Thoracic aorta (tissue), 2 donors: Measurements from ENCODE around the gene UBXN11. TPM values are rescaled to one million over a fixed set of nuclear protein-coding genes. Genes with fewer than 3 reads are reported as not detected.

Source experiments
- ATAC-seq: fragments of 150-250 bp; one replicate; pipeline ENCODE4 v1.8.0; 2017; ENCODE audit warnings: low read depth; ENCODE audit not compliant: insufficient number of reproducible peaks, low FRiP score
- DNase-seq: peaks from one replicate; pipeline ENCODE4 v3.0.0-alpha.2; 2020; ENCODE audit warnings: low spot score
- H3K27ac ChIP-seq, 2 donors: fragments of 200-600 bp; sonication (generic); 1 replicate in 1 of 2; 2 replicates in 1 of 2; pipeline ENCODE4 v1.5.1; 2016; ENCODE audit warnings: mild to moderate bottlenecking in 2 of 2, moderate library complexity in 2 of 2
- H3K27me3 ChIP-seq: fragments of 200-600 bp; sonication (generic); replicated peaks from 2 replicates; pipeline ENCODE4 v1.6.0; 2016; ENCODE audit warnings: mild to moderate bottlenecking; ENCODE audit not compliant: insufficient read depth
- H3K36me3 ChIP-seq: fragments of 200-600 bp; sonication (generic); one replicate; pipeline ENCODE4 v1.5.1; 2016
- H3K4me1 ChIP-seq, 2 donors: fragments of 200-600 bp; sonication (generic); 1 replicate in 1 of 2; 2 replicates in 1 of 2; pipeline versions ENCODE4 v1.5.1 to v1.6.0; 2016; ENCODE audit warnings: low read depth in 2 of 2, mild to moderate bottlenecking in 1 of 2; ENCODE audit not compliant: control insufficient read depth in 1 of 2
- H3K4me3 ChIP-seq: fragments of 200-600 bp; sonication (generic); 2 replicates; pipeline ENCODE4 v1.5.1; 2016; ENCODE audit warnings: mild to moderate bottlenecking
- H3K9me3 ChIP-seq: fragments of 200-600 bp; sonication (generic); 2 replicates; pipeline ENCODE4 v1.5.1; 2016
- total RNA-seq, 2 donors: library from RNA; depleted of rRNA; stranded (reverse); fragments of >200 nt; gene quantifications; one replicate each; pipeline versions ENCODE4 v1.1.0 to v1.2.3, GENCODE V29; 2016
- TF ChIP-seq, protein P1 (sequence below): fragments of 200-600 bp; sonication (generic); IDR thresholded peaks from one replicate; pipeline ENCODE4 v1.5.1; 2019; ENCODE audit warnings: antibody characterized with exemption

Gene UBXN11, protein sequence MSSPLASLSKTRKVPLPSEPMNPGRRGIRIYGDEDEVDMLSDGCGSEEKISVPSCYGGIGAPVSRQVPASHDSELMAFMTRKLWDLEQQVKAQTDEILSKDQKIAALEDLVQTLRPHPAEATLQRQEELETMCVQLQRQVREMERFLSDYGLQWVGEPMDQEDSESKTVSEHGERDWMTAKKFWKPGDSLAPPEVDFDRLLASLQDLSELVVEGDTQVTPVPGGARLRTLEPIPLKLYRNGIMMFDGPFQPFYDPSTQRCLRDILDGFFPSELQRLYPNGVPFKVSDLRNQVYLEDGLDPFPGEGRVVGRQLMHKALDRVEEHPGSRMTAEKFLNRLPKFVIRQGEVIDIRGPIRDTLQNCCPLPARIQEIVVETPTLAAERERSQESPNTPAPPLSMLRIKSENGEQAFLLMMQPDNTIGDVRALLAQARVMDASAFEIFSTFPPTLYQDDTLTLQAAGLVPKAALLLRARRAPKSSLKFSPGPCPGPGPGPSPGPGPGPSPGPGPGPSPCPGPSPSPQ
- 10 to 100 TPM in 1 of 2 donors, 1 to 10 TPM in 1; 9.6 to 23.2 TPM for total RNA-seq

DNA sequence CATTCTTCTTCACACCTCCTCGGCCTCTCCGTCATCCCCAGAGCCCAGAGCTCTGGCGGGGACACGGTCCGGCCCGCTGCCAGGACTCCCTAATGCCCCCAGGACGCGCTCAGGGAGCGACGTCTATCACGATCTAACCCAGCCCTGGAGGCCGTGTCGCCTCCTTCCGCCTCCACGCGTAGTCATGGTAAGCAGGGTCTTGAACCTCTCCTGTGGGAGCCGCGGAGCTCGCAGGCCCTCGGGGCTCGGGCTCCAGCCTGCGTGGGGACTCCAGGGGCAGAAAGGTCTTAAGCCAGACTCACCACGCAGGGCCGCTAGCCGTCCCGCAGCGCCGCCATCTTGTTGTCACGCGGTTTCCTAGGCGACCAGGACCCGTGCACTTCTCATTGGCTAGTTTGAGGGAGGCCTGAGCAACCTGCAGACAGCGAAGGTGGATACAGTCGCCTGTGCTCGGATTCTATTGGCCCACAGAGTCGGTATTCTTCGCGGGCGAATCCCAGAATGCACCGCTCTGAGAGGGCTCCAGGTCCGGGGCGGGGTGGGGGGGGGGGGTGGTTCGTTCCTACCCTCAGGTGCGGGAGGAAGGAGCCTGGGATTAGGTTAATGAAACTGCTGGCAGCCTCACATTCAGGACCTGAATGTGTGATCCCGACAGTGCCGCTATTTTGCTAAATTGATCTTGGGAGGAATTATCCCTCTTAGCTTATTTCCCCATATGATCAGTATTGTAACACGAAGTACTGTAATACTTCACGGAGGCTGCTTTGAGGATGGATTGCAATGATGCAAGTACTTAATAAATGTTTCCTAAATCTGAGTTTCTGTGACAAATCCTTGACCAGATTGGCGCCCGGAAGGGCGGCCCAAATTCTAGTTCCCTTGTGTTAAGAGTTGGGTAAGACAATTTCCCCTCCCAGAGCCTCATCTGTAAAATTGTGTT, at the start of gene UBXN11:
UBXN11 (minus strand) TSS at position 347 of the 940 bp plus-strand sequence. CDS start 3,753 bp downstream, outside the sequence.
- DNase-seq, result peak; percentile 80
- Histone ChIP-seq H3K4me1 (peaks cover 7 to 12% of the 10 kb centered on the region in 2 donors), H3K27me3 (no peaks in the 10 kb centered on the region), H3K36me3 (no peaks in the 10 kb centered on the region), H3K9me3 (no peaks in the 10 kb centered on the region), H3K27ac (peak within 1 kb of the TSS; percentile 34 to 45), H3K4me3 (peak within 1 kb of the TSS; percentile 80)
- ATAC-seq, result peak; percentile 76
- TF ChIP-seq, protein P1, sequence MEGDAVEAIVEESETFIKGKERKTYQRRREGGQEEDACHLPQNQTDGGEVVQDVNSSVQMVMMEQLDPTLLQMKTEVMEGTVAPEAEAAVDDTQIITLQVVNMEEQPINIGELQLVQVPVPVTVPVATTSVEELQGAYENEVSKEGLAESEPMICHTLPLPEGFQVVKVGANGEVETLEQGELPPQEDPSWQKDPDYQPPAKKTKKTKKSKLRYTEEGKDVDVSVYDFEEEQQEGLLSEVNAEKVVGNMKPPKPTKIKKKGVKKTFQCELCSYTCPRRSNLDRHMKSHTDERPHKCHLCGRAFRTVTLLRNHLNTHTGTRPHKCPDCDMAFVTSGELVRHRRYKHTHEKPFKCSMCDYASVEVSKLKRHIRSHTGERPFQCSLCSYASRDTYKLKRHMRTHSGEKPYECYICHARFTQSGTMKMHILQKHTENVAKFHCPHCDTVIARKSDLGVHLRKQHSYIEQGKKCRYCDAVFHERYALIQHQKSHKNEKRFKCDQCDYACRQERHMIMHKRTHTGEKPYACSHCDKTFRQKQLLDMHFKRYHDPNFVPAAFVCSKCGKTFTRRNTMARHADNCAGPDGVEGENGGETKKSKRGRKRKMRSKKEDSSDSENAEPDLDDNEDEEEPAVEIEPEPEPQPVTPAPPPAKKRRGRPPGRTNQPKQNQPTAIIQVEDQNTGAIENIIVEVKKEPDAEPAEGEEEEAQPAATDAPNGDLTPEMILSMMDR, result no peak

DNA sequence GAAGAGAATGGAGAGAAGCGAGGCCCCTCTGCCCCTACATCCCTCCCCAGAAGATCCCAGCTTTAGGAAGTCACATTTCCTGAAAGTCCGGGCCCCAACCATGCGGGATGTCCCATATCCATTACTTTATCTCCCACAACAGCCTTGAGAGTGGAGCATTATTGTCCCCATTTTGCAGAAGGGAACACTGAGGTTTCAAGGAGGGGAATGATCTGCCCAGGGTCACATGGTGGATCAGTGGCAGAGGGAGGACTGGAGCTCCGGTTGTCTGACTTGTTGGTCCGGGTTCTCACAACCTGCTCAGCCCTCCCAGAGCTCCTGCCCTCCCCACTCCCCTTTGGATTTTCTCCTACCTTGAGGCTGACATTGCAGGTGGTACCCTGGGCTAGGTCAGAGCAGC, 49.7 kb upstream of the UBXN11 start:
- H3K27ac ChIP-seq, result no peak overlapping the region
- H3K36me3 ChIP-seq, result no peaks in the 10 kb centered on the region
- peaks cover 13% of the 10 kb centered on the region for H3K27me3 ChIP-seq
- TF ChIP-seq, protein P1, result no peak
- peaks cover 0 to 8% of the 10 kb centered on the region in 2 donors for H3K4me1 ChIP-seq
- H3K9me3 ChIP-seq, result no peaks in the 10 kb centered on the region
- DNase-seq (no peak), ATAC-seq (no peak)
- no peak overlapping the region for H3K4me3 ChIP-seq

DNA sequence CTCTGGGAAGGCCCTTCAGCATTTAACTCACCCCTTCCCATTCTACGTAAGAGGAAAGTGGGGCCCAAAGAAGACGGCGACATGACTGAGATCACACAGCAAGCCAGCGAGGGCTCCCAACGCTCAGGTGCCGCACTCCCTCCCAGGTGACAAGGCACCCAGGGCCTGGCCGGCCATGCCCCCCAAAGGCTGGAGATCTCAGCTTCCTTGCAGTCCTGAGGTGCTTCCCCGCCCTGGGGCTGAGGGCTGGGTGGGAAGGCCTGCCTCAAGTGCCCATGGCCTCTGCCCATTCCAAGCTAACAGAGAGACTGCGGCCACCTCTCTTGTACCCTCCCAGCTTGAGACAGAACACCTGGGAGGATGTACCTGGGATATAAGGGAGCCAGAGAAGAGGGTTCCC, 48.5 kb upstream of the UBXN11 start:
- no peaks in the 10 kb centered on the region for H3K36me3 ChIP-seq
- H3K27me3 ChIP-seq, result peaks cover 2% of the 10 kb centered on the region
- ATAC-seq, result no peak
- DNase-seq, result no peak
- H3K27ac ChIP-seq, result no peak overlapping the region
- H3K9me3 ChIP-seq, result no peaks in the 10 kb centered on the region
- TF ChIP-seq, protein P1, result no peak
- peaks cover 0 to under 1% of the 10 kb centered on the region in 2 donors for H3K4me1 ChIP-seq
- H3K4me3 ChIP-seq, result no peak overlapping the region

DNA sequence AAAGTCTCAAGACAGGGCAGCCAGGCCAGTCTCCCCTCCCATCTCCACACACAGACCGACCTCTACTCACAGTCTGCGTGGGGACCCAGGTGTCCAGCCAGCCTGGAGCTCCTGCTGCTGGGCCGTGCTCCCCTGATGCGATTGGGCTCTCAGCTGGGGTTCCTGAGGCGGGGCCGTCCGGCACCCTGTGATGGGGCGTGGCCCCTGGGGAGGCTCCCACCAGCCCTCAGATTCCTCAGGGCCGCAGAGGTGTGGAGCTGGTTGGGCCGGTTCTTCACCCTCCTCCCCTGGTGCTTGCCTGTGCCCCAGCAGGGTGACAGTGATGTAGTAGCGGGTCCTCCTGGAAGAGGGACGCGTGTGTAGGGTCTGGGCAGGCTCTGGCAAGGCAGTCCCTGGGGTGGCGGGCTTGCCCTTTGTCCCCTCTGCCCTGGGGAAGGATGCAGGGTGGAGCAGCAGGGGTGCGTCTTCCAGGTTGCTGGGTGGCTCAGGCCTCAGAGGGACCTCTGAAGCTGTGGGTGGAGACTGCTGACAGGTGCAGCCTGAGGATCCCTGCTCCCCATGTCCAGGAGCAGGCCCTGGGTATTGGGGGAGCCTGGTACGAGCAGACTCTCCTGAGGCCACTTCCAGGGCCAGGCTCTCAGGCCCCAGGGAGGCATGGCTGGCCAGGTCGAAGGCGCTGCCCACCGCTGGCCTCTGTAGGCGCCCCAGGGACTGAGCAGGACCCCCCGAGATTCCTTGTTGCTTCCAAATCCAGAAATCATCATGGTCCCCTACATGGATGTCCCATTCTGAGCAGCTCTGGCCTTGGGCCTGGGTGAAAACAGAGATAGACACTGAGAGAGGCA, 47.8 kb upstream of the UBXN11 start, which contains the start of gene CRYBG2:
CRYBG2 (minus strand) TSS at position 155 of the 845 bp plus-strand sequence. CDS start 7,473 bp downstream, outside the sequence.
- Histone ChIP-seq H3K9me3 (no peaks in the 10 kb centered on the region), H3K4me1 (no peaks in the 10 kb centered on the region), H3K27ac (no peak within 1 kb of the TSS), H3K27me3 (no peaks in the 10 kb centered on the region), H3K4me3 (no peak within 1 kb of the TSS), H3K36me3 (no peaks in the 10 kb centered on the region)
- DNase-seq (no peak), ATAC-seq (no peak)
- TF ChIP-seq, protein P1, result no peak
